COLO829 (cell line): ENCODE data around the gene ITK.
"Not testable (repeated sequence)": the region's sequence is repeated elsewhere in the genome, so short reads cannot be mapped to it uniquely, and the experiment has no call there.

Source experiments
- DNase-seq: peaks from one replicate; pipeline ENCODE4 v3.0.0; 2012; ENCODE audit warnings: low spot score

The ITK gene

GRCh38 chr5:157212307-157212706 lies 31.7 kb downstream of the ITK start:
- DNase-seq: no peak

- DNase-seq: no peak
Observed at GRCh38 chr5:157213527-157214243, 33.0 kb downstream of the ITK start.

GRCh38 chr5:157214415-157214814 lies 33.8 kb downstream of the ITK start:
- DNase-seq: no peak

- DNase-seq: no peak
Observed at GRCh38 chr5:157214861-157215513, 34.3 kb downstream of the ITK start.

- DNase-seq: no peak
Observed at GRCh38 chr5:157215514-157216167, 35.0 kb downstream of the ITK start.

- DNase-seq: no peak
Observed at GRCh38 chr5:157216391-157217142, 35.9 kb downstream of the ITK start.

- DNase-seq: no peak
Observed at GRCh38 chr5:157217289-157218024, 36.8 kb downstream of the ITK start.

GRCh38 chr5:157219491-157220271 lies 39.0 kb downstream of the ITK start:
- DNase-seq: no peak

- no peak for DNase-seq
Observed at GRCh38 chr5:157221959-157222358, 41.3 kb downstream of the ITK start.

- peak; percentile 6 for DNase-seq
Observed at GRCh38 chr5:157222506-157223230, 42.0 kb downstream of the ITK start.

GRCh38 chr5:157225469-157226422 lies 45.1 kb downstream of the ITK start:
- DNase-seq: no peak

- DNase-seq: no peak
Observed at GRCh38 chr5:157230610-157231009, 50.0 kb downstream of the ITK start.

GRCh38 chr5:157232706-157233105 lies 52.1 kb downstream of the ITK start:
- no peak for DNase-seq

- DNase-seq: no peak
Observed at GRCh38 chr5:157233515-157233914, 52.9 kb downstream of the ITK start.

GRCh38 chr5:157236423-157236822 lies 55.8 kb downstream of the ITK start:
- DNase-seq: no peak

- DNase-seq: no peak
Observed at GRCh38 chr5:157241483-157241882, 60.8 kb downstream of the ITK start.

GRCh38 chr5:157244704-157245103 lies 64.1 kb downstream of the ITK start:
- DNase-seq: not testable (repeated sequence)

- peak; percentile 51 for DNase-seq
Observed at GRCh38 chr5:157245476-157245875, 64.8 kb downstream of the ITK start.

GRCh38 chr5:157245886-157246285 lies 65.2 kb downstream of the ITK start:
- DNase-seq: no peak
